HG02642 (cell line): ENCODE results near the gene RAB20.
"Not testable (repeated sequence)": the region's sequence is repeated elsewhere in the genome, so short reads cannot be mapped to it uniquely, and the experiment has no call there.

Source experiments
- ATAC-seq: cut with Tn5 transposase; IDR thresholded peaks from one replicate; pipeline ENCODE4 v1.9.1; 2021; ENCODE audit warnings: mild to moderate bottlenecking; ENCODE audit not compliant: unreplicated experiment, poor library complexity

Gene RAB20

GRCh38 chr13:110533771-110534670, 27.5 kb downstream of the RAB20 start:
- no peak for ATAC-seq

- ATAC-seq, result not testable (repeated sequence)
These were observed 29.3 kb downstream of the RAB20 start for GRCh38 chr13:110532258-110532657.

GRCh38 chr13:110531671-110532083, 29.8 kb downstream of the RAB20 start:
- no peak for ATAC-seq

DNA sequence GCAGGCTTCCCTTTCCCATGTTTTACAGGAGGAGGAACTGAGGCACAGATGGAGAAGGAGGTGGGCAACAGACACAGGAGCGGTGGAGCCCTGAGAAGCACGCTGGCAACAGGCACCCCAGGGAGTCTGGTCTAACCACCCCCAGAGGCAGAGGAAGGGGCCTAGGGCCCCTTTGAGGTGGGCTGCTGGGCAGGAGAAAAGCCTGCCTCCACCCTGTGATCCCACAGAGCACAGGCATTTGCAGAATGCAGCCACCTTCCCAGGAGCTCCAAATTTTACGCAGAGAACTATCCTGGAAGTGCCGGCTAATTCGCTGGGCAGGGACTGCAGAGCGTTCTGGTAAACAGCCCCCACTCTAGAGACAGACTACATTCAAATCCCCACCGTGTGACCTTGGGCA, 30.4 kb downstream of the RAB20 start:
- ATAC-seq, result no peak

GRCh38 chr13:110529522-110530311, 31.8 kb downstream of the RAB20 start:
- ATAC-seq, result no peak

DNA sequence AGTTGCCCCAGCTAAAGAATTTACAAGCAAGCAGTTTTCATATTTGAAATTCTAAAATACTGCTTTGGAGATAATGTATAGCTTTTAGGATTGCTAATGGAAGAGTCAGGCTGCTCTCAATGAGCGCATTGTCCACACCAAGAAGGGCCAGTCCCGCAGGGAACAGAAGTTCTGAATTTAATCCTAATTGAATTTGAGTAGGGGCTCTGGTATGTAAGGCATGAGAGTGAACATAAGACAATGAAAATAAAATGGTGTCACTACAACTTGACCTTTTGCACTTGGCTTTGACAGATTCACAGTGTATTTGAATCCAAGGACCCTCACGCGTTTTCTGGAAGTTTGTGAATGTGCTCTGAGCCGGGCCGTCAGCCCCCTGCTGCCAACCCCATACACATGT, 32.6 kb downstream of the RAB20 start:
- ATAC-seq, result no peak

- no peak for ATAC-seq
These were observed 33.2 kb downstream of the RAB20 start for GRCh38 chr13:110528371-110528770.

DNA sequence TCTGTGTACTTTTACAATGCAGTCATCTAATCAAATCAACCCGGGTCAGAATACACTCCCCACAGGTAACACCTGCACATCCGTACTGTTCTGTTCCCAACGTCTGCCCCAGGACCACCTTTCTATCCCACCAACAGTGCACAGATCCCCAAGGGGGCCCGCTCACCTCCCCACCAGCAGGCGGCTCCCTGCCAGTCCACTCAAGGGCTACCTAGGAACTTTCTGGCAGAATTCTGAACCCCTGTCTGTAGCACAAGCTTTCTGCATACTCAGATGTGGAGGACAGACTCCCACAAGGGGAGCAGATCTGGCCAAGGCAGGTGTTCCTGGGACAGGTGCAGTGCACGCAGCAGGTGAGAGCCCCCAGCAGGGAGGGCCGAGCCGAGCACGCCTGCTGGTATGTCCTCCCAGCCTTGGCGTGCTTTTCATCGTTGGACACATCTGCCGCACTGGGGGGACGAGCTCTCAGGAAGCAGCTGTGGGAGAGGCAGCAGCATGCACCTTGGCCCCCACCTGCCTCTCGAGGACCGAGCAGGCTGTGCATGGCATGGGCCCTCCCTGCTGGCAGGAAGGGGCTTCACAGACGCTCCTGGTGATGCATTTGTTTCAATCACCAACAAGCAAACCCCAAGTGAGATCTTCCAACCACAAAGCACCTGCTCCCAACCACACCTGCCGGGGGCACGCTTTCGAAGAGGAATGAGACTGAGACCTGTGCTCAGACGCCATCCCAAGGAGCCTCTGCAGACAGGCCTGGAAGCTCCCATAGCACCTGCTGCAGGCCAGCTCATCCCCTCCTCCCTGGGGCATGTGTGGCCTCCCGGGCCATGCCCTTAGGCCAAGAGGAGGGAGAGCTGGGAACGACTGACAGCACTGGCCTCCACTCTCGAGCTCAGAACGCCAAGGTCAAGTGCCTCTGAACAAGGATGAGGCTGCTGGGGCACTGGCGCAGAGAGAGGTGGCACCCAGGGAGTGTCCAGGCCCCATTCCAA, 35.9 kb downstream of the RAB20 start:
- peak; percentile 84 for ATAC-seq

DNA sequence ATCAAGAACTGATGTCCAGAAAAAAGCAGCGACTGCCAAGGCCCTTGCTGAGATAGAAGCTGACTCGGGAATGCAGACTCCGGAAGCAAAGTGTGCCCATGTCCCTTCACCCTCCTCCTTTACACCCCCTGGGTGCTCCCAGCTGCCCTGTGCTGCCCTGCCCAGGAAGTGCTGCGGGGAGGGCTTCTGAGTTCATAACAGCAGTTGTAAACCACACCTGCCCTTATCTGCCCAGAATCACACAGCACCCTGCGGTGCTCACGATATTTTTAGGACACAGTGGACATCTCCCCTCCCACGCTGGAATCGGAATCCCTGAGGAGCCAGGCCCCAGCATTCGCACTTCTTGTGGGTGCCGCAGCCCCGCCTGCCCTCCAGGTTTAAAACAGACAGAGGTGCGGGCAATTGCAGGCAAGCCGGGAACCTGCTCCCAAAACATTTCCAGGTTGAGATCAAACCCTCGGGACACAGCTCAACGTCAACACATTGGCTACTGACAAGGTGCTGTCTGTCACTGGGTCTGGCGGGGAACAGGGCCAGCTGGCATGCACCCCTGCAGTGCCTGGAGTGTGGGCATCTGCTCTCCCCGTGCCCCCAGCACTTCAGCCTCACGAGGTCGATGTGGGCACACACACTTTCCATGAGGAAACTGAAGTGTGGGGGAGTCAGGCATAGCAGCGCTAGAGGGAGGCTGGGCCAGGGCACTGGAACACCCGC, 36.8 kb downstream of the RAB20 start:
- no peak for ATAC-seq

GRCh38 chr13:110523838-110524540, 37.5 kb downstream of the RAB20 start:
- ATAC-seq, result no peak

- ATAC-seq, result no peak
These were observed 38.3 kb downstream of the RAB20 start for GRCh38 chr13:110523180-110523579.

DNA sequence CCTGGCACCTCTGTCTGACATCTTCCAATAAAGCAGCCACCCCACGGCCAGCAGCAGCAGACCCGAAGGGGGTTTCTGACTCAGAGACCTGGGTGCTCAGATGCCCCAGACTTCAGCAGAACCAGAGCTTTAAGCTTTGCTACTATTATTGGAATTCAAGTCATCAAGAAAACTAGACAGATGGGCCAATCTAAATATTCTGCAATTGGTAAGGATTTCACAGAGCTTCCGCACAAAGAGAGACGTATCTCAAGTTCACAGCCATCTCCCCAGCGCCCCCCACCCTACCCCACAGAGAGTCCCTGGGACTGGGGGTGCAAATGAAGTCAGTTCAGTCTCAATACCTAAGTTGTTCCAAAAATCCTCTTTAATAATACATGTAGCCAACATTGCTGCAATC, 38.8 kb downstream of the RAB20 start:
- no peak for ATAC-seq

DNA sequence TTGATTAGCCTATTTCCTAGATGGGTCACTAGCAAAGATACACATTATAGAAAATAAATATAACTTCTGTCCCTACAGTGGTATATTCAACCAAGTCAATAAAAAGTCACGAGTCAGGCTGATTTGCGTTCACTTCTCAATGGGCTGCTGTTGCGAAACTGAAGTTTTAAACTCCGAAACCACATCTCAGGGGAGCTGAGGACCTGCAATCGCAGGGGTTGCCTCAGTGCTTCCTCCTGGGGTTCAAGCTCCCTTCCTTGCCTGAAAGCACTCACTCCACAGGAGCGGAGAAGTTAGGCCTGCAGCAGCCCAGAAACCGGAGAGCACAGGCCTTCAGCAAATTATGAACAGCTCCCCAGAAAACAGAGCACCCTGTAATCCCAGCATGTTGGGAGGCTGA, 39.6 kb downstream of the RAB20 start:
- ATAC-seq, result no peak

DNA sequence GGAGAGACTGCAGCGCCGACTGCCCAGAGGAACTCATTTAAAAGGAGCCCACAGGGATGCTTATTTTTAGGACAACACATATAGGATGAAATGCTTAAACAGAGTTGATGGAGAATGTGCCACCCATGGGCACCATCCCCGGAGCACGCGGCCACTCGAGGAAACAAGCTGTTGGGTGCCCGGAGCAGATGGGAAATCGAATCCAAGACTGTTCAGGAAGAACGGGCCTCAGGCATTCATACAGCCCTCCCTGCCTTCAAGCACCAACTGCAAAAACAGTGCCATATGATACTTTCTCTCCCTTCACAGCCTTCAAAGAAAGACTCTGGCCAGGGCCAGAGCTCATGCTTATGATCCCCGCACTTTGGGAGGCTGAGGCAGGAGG, 40.2 kb downstream of the RAB20 start:
- ATAC-seq, result no peak

GRCh38 chr13:110520431-110521295, 40.9 kb downstream of the RAB20 start:
- ATAC-seq, result no peak

GRCh38 chr13:110519506-110519905, 42.0 kb downstream of the RAB20 start:
- no peak for ATAC-seq

DNA sequence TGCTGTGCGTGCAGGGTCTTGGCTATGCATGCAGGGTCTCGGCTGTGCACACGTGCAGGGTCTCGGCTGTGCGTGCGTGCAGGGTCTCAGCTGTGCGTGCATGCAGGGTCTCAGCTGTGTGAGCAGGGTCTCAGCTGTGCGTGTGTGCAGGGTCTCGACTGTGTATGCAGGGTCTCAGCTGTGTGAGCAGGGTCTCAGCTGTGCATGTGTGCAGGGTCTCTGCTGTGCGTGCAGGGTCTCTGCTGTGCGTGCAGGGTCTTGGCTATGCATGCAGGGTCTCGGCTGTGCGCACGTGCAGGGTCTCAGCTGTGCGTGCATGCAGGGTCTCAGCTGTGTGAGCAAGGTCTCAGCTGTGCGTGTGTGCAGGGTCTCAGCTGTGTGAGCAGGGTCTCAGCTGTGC, 42.5 kb downstream of the RAB20 start:
- ATAC-seq, result no peak

- no peak for ATAC-seq
These were observed 43.0 kb downstream of the RAB20 start for GRCh38 chr13:110518571-110518970.
